Skeletal muscle satellite cell (primary cell): Measurements from ENCODE around the gene ATP6V1C2.
"Not testable (repeated sequence)": the region's sequence is repeated elsewhere in the genome, so short reads cannot be mapped to it uniquely, and the experiment has no call there.

Source experiments
- H3K27me3 ChIP-seq: 2 replicates; pipeline ENCODE4 v1.7.0; 2013; ENCODE audit warnings: low read length; ENCODE audit not compliant: control insufficient read depth, insufficient read depth
- H3K36me3 ChIP-seq: 2 replicates; pipeline ENCODE4 v1.7.0; 2013; ENCODE audit warnings: mild to moderate bottlenecking, control low read depth, low read length; ENCODE audit not compliant: insufficient read depth
- H3K4me1 ChIP-seq: 2 replicates; pipeline ENCODE4 v1.7.0; 2013; ENCODE audit warnings: low read length; ENCODE audit not compliant: control insufficient read depth, insufficient read depth
- H3K4me2 ChIP-seq: 2 replicates; pipeline ENCODE4 v1.7.0; 2013; ENCODE audit warnings: mild to moderate bottlenecking, low read length
- H3K4me3 ChIP-seq: 2 replicates; pipeline ENCODE4 v1.7.0; 2013; ENCODE audit warnings: low read length
- H3K9ac ChIP-seq: 2 replicates; pipeline ENCODE4 v1.7.0; 2013; ENCODE audit warnings: mild to moderate bottlenecking, low read depth, low read length, moderate library complexity
- H3K9me3 ChIP-seq: replicated peaks from 2 replicates; pipeline ENCODE4 v1.7.0; 2013; ENCODE audit warnings: mild to moderate bottlenecking, control low read depth, low read length

Gene ATP6V1C2

GRCh38 chr2:10810202-10811161, 89.1 kb downstream of the ATP6V1C2 start:
- Histone ChIP-seq H3K9me3 (no peaks in the 10 kb centered on the region), H3K27me3 (no peaks in the 10 kb centered on the region), H3K4me2 (peak overlapping the region; percentile 90), H3K4me1 (peaks cover 26% of the 10 kb centered on the region), H3K9ac (peak overlapping the region; percentile 93), H3K36me3 (no peaks in the 10 kb centered on the region), H3K4me3 (peak overlapping the region; percentile 71)

GRCh38 chr2:10811517-10811916, 90.1 kb downstream of the ATP6V1C2 start:
- Histone ChIP-seq H3K9me3 (no peaks in the 10 kb centered on the region), H3K9ac (peak overlapping the region; percentile 93), H3K4me3 (peak overlapping the region; percentile 71), H3K27me3 (peaks cover 5% of the 10 kb centered on the region), H3K4me2 (peak overlapping the region; percentile 90), H3K36me3 (no peaks in the 10 kb centered on the region), H3K4me1 (peaks cover 26% of the 10 kb centered on the region)

- Histone ChIP-seq H3K4me1 (peaks cover 26% of the 10 kb centered on the region), H3K27me3 (peaks cover 15% of the 10 kb centered on the region), H3K4me2 (peak within 1 kb of the TSS; percentile 90), H3K4me3 (peak within 1 kb of the TSS; percentile 71), H3K9ac (peak within 1 kb of the TSS; percentile 93), H3K9me3 (no peaks in the 10 kb centered on the region), H3K36me3 (no peaks in the 10 kb centered on the region)
Measured at GRCh38 chr2:10812362-10813162, 91.1 kb downstream of the ATP6V1C2 start, which contains the start of gene PDIA6. Gene PDIA6, minus strand, starts transcription at chr2:10812785. Its CDS starts 89 bp downstream, at chr2:10812696.

GRCh38 chr2:10813163-10814138, 92.0 kb downstream of the ATP6V1C2 start:
- not testable (repeated sequence) for H3K9me3 ChIP-seq, H3K36me3 ChIP-seq
- Histone ChIP-seq H3K4me2 (peak overlapping the region; percentile 88), H3K9ac (peak overlapping the region; percentile 55), H3K4me1 (peaks cover 24% of the 10 kb centered on the region), H3K27me3 (peaks cover 19% of the 10 kb centered on the region), H3K4me3 (peak overlapping the region; percentile 64)

- no peaks in the 10 kb centered on the region for H3K36me3 ChIP-seq
- H3K4me3 ChIP-seq, result no peak overlapping the region
- H3K9me3 ChIP-seq, result no peaks in the 10 kb centered on the region
- H3K4me2 ChIP-seq, result no peak overlapping the region
- no peak overlapping the region for H3K9ac ChIP-seq
- peaks cover 23% of the 10 kb centered on the region for H3K27me3 ChIP-seq
- peaks cover 21% of the 10 kb centered on the region for H3K4me1 ChIP-seq
Measured at GRCh38 chr2:10814142-10814541, 92.7 kb downstream of the ATP6V1C2 start.

GRCh38 chr2:10814571-10815331, 93.3 kb downstream of the ATP6V1C2 start:
- Histone ChIP-seq H3K4me3 (no peak overlapping the region), H3K36me3 (no peaks in the 10 kb centered on the region), H3K4me2 (no peak overlapping the region), H3K9ac (no peak overlapping the region), H3K4me1 (peaks cover 20% of the 10 kb centered on the region), H3K9me3 (no peaks in the 10 kb centered on the region), H3K27me3 (peaks cover 29% of the 10 kb centered on the region)

- H3K9ac ChIP-seq, result no peak overlapping the region
- no peak overlapping the region for H3K4me2 ChIP-seq
- H3K4me3 ChIP-seq, result no peak overlapping the region
- peaks cover 46% of the 10 kb centered on the region for H3K27me3 ChIP-seq
- H3K4me1 ChIP-seq, result peaks cover 3% of the 10 kb centered on the region
- no peaks in the 10 kb centered on the region for H3K36me3 ChIP-seq
- H3K9me3 ChIP-seq, result no peaks in the 10 kb centered on the region
Measured at GRCh38 chr2:10817413-10817812, 96.0 kb downstream of the ATP6V1C2 start.

GRCh38 chr2:10818305-10818704, 96.9 kb downstream of the ATP6V1C2 start:
- not testable (repeated sequence) for H3K4me3 ChIP-seq, H3K36me3 ChIP-seq, H3K9ac ChIP-seq, H3K4me2 ChIP-seq, H3K4me1 ChIP-seq, H3K9me3 ChIP-seq
- peaks cover 55% of the 10 kb centered on the region for H3K27me3 ChIP-seq

- peaks cover 62% of the 10 kb centered on the region for H3K27me3 ChIP-seq
- no peaks in the 10 kb centered on the region for H3K4me1 ChIP-seq
- no peaks in the 10 kb centered on the region for H3K36me3 ChIP-seq
- H3K9ac ChIP-seq, result no peak overlapping the region
- no peak overlapping the region for H3K4me2 ChIP-seq
- H3K9me3 ChIP-seq, result no peaks in the 10 kb centered on the region
- no peak overlapping the region for H3K4me3 ChIP-seq
Measured at GRCh38 chr2:10818984-10819383, 97.6 kb downstream of the ATP6V1C2 start.

GRCh38 chr2:10819714-10820314, 98.4 kb downstream of the ATP6V1C2 start:
- Histone ChIP-seq H3K27me3 (peaks cover 70% of the 10 kb centered on the region), H3K9ac (no peak overlapping the region), H3K36me3 (no peaks in the 10 kb centered on the region), H3K4me1 (no peaks in the 10 kb centered on the region), H3K4me2 (no peak overlapping the region), H3K4me3 (no peak overlapping the region), H3K9me3 (no peaks in the 10 kb centered on the region)
